Progenitor cell of endocrine pancreas (in vitro differentiated cells): ENCODE data around the gene PLAAT2. TPM values are rescaled to one million over a fixed set of nuclear protein-coding genes. Genes with fewer than 3 reads are reported as not detected.
A peak's percentile ranks its signal among the peaks of the same experiment; 100 is the strongest.
"Not testable (repeated sequence)": the region's sequence is repeated elsewhere in the genome, so short reads cannot be mapped to it uniquely, and the experiment has no call there.

ENCODE experiments used
- DNase-seq: peaks from one replicate; pipeline ENCODE4 v3.0.0; 2021; ENCODE audit warnings: low spot score; ENCODE audit not compliant: unreplicated experiment
- H3K27ac Mint-ChIP-seq: 2 replicates; pipeline ENCODE4 v1.8.0; 2021; ENCODE audit warnings: mild to moderate bottlenecking, moderate library complexity, mixed read lengths
- H3K27me3 Mint-ChIP-seq: 2 replicates; pipeline ENCODE4 v1.8.0; 2021; ENCODE audit warnings: mixed read lengths
- H3K36me3 Mint-ChIP-seq: 2 replicates; pipeline ENCODE4 v1.8.0; 2022; ENCODE audit warnings: mixed read lengths; ENCODE audit not compliant: insufficient read depth
- H3K4me1 Mint-ChIP-seq: 2 replicates; pipeline ENCODE4 v1.8.0; 2021; ENCODE audit warnings: low read depth, mixed read lengths
- H3K4me3 Mint-ChIP-seq: 2 replicates; pipeline ENCODE4 v1.8.0; 2021; ENCODE audit warnings: low read depth, mild to moderate bottlenecking, moderate library complexity, mixed read lengths
- H3K9me3 Mint-ChIP-seq: 2 replicates; pipeline ENCODE4 v1.8.0; 2021; ENCODE audit warnings: low read depth, mixed read lengths
- total RNA-seq: library from RNA; stranded (reverse); gene quantifications from 2 replicates; pipeline ENCODE4 v1.2.1, GENCODE V29; 2021
- TF ChIP-seq, protein P1 (sequence below): fragments of 200-600 bp; sonication (generic); IDR thresholded peaks from one replicate; pipeline ENCODE4 v1.5.0; 2021; ENCODE audit warnings: antibody characterized with exemption, mild to moderate bottlenecking; ENCODE audit not compliant: unreplicated experiment

PLAAT2 gene
- total RNA-seq, 1 donor from 2014 or later: not detected

DNA sequence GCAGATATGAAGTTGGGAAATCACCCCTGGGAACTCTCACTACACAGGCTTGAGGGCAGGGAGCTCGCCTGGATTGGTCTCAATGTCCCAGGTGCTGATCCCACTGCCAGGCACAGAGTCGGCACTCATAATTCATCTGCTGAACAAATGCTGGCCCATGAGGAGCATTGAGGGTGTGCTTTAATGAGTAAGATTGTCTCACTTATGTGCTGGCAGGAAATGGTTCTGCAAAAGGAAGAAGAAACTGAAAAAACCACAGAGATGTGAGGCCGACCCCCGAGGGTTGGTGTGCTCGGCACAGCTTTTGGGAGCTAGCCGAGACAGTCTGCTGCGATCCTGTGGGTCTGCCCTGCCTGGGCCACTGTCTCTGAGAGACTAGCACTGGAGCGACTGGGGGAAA lies 9.4 kb downstream of the PLAAT2 start:
- TF ChIP-seq, protein P1, sequence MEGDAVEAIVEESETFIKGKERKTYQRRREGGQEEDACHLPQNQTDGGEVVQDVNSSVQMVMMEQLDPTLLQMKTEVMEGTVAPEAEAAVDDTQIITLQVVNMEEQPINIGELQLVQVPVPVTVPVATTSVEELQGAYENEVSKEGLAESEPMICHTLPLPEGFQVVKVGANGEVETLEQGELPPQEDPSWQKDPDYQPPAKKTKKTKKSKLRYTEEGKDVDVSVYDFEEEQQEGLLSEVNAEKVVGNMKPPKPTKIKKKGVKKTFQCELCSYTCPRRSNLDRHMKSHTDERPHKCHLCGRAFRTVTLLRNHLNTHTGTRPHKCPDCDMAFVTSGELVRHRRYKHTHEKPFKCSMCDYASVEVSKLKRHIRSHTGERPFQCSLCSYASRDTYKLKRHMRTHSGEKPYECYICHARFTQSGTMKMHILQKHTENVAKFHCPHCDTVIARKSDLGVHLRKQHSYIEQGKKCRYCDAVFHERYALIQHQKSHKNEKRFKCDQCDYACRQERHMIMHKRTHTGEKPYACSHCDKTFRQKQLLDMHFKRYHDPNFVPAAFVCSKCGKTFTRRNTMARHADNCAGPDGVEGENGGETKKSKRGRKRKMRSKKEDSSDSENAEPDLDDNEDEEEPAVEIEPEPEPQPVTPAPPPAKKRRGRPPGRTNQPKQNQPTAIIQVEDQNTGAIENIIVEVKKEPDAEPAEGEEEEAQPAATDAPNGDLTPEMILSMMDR: no peak
- Mint-ChIP-seq H3K4me3 (no peak overlapping the region), H3K27ac (peak overlapping the region; percentile 50)

DNA sequence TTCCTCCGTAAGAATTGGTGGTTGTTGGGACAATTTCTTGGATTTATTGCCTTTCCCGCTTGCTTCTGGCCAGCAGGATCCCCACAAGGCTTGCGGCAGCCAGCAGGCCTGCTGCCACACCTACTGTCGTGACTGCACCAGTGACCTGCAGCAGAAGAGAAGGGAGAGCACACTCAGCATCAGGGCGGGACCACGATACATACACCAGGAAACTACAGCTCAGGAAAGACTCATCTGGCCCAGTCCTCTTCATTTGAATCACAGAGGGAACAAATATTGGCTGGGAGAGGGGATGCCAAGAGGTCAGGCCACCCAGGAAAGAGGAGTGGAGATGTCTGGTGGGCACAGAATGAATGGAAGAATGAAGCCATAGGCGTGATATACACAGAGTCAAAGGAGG lies 10.3 kb downstream of the PLAAT2 start:
- Mint-ChIP-seq H3K9me3 (no peaks in the 10 kb centered on the region), H3K27ac (peak overlapping the region; percentile 22), H3K4me3 (no peak overlapping the region), H3K27me3 (peaks cover 4% of the 10 kb centered on the region), H3K36me3 (no peaks in the 10 kb centered on the region), H3K4me1 (peaks cover 6% of the 10 kb centered on the region)
- DNase-seq: no peak
- TF ChIP-seq, protein P1: no peak

More for the DNA sequence above, 9.4 kb downstream of the PLAAT2 start:
- Mint-ChIP-seq H3K4me1 (peaks cover 10% of the 10 kb centered on the region), H3K9me3 (no peaks in the 10 kb centered on the region), H3K27me3 (peaks cover 4% of the 10 kb centered on the region), H3K36me3 (no peaks in the 10 kb centered on the region)
- DNase-seq: no peak

DNA sequence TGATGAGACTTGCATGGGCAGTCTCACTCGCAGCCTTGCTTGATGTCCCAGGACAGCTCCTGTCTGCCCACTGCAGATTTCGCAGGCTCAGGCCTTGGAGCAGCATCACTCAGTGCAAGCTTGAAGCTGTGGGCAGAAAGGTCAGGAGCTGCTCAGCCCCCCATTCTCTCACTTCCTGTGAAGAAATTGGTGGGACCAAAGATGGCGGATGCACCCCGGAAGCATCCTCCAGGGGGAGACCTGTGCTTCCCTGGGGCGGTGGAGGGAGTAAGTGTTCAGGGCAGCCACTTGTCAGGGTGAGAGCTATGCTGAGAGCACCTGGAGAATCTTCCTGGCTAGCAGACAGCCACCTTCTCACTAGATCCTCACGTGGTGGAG lies 11.3 kb downstream of the PLAAT2 start:
- no peak overlapping the region for H3K4me3 Mint-ChIP-seq
- peaks cover 4% of the 10 kb centered on the region for H3K27me3 Mint-ChIP-seq
- H3K9me3 Mint-ChIP-seq: no peaks in the 10 kb centered on the region
- no peak overlapping the region for H3K27ac Mint-ChIP-seq
- TF ChIP-seq, protein P1: no peak
- H3K36me3 Mint-ChIP-seq: no peaks in the 10 kb centered on the region
- DNase-seq: no peak
- H3K4me1 Mint-ChIP-seq: peaks cover 5% of the 10 kb centered on the region

DNA sequence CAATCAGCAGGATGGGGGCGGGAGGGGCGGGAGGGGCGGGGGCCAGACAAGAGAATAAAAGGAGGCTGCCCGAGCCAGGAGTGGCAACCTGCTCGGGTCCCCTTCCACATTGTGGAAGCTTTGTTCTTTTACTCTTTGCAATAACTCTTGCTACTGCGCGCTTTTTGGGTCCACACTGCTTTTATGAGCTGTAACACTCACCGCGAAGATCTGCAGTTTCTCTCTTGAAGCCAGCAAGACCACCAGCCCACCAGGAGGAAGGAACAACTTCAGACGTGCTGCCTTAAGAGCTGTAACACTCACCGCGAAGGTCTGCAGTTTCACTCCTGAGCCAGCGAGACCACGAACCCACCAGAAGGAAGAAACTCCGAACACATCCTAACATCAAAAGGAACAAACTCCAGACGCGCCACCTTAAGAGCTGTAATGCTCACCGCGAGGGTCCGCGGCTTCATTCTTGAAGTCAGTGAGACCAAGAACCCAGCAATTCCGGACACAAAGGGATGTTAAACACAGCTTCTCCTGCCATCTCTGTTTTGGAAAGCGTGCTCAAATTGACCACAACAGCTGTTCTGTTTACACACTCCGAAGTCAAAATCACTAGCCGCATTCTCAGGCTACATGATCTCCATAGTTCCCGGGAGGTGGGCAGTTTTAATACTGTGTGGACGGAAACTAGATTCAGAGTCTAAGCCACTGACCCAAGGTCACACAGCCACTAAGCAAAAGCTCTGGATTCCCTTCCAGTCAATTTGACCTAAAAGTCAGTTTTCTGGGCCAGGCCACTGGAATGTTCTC lies 11.9 kb downstream of the PLAAT2 start:
- Mint-ChIP-seq H3K27ac (no peak overlapping the region), H3K9me3 (no peaks in the 10 kb centered on the region), H3K4me1 (peaks cover 1% of the 10 kb centered on the region), H3K4me3 (no peak overlapping the region), H3K27me3 (no peaks in the 10 kb centered on the region), H3K36me3 (no peaks in the 10 kb centered on the region)
- no peak for DNase-seq
- TF ChIP-seq, protein P1: no peak

DNA sequence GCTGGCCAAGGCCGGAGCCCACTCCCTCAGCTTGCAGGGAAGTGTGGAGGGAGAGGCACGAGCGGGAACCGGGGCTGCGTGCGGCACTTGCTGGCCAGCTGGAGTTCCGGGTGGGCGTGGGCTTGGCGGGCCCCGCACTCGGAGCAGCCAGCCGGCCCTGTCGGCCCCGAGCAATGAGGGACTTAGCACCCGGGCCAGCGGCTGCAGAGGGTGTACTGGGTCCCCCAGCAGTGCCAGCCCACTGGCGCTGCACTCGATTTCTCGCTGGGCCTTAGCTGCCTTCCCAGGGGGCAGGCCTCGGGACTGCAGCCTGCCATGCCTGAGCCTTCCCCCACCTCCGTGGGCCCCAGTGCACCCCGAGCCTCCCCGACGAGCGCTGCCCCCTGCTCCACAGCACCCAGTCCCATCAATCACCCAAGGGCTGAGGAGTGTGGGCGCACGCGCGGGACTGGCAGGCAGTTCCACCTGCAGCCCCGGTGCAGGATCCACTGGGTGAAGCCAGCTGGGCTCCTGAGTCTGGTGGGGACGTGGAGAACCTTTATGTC lies 13.0 kb downstream of the PLAAT2 start:
- H3K27me3 Mint-ChIP-seq, H3K4me3 Mint-ChIP-seq, H3K4me1 Mint-ChIP-seq, DNase-seq, H3K9me3 Mint-ChIP-seq, H3K36me3 Mint-ChIP-seq, H3K27ac Mint-ChIP-seq: not testable (repeated sequence)

DNA sequence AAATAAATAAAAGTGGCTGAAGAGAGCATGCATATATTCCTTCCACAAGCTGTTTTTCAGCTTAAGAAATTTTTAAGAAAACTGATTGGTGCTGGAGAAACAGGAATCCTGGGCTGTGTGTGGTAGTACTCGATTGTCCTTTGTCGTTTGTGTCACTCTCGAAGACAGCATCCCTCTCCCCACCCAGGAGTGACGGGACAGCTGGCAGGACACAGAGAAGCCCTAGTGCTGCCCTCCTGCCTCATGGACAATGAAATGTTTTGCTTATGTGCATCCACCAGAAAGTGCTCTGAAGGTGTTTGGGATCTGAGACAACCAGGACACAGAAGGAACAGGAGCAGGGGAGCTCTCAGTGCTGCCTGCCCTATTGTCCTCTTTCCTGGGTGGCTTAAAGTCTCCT lies 13.8 kb downstream of the PLAAT2 start:
- Mint-ChIP-seq H3K36me3 (no peaks in the 10 kb centered on the region), H3K9me3 (no peaks in the 10 kb centered on the region), H3K27me3 (no peaks in the 10 kb centered on the region), H3K27ac (no peak overlapping the region), H3K4me3 (no peak overlapping the region), H3K4me1 (peaks cover 1% of the 10 kb centered on the region)
- TF ChIP-seq, protein P1: no peak
- no peak for DNase-seq
